GM19397 (cell line): ENCODE results near the gene HSPA12A.

Experiments used
- ATAC-seq: cut with Tn5 transposase; IDR thresholded peaks from one replicate; pipeline ENCODE4 v1.9.1; 2021; ENCODE audit warnings: mild to moderate bottlenecking, moderate library complexity; ENCODE audit not compliant: unreplicated experiment

Gene HSPA12A

DNA sequence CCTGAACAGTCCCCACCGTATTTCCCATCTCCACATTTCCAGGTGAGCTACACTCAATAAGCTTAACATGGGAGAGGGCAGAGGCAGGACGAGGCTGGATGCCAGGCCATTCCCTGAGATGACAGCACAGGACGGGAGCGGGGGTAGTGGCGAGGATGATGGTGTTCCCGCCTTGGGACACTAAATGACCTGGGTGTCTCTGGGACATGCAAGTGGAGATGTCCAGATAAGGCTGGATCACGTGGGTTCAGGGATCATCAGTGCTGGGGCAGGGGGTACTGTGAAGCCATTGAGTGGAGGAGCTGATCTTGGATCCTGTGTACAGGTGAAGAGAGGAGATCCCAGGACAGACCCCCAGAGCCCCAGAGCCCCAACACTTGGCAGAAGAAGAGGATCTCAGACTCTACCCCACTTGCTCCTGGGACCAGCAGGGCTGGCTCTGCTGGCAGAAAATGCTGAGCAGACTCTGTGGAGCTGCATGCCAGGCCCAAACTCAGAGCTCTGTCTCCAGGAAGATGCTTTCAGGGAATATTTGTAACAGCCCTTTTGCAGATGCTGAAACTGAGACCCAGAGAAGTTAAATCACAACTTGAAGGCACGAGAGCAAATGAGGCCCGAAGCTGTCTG is 29.7 kb upstream of the HSPA12A start:
- ATAC-seq: no peak

- no peak for ATAC-seq
Observed at GRCh38 chr10:116771101-116771958, 29.0 kb upstream of the HSPA12A start.

GRCh38 chr10:116770281-116770680 is 27.9 kb upstream of the HSPA12A start:
- ATAC-seq: no peak

DNA sequence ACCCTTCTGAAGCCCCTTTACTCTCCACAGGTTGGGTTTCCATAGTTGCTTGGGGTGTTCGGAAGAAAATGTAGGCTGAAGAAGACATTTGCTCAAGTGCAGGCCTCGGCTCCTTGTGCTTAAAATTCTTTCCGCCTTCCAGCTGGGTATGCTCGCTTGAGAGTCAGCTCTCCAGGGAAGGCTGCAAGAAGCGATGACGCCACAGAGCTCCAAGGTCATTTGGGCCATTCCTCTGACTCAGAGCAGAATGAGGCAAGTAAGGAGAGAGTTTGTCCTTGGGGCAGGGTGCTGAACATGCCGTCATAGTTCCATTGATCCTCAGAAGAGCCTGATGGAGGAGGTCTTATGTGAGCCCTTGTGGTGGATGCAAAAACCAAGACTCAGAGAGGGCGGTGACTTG is 27.4 kb upstream of the HSPA12A start:
- ATAC-seq: no peak

DNA sequence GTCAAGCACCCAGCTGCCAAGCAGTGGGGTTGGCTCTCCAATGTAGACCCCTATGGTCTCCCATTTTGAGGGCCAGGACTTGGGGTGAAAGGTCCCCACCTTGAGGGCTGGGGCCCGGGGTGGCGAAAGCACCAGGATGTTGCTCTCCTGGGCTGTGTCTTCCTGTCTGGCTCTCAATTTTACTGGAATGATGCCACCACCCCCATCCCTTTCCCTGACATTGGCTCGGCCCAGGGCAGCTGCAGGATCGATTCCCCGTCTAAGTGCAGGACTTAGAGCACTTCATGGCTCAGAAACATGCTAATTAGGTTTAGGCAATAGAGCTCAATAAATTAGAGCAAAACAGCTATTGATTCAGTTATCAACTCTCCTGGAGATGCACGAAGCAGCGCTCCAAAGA is 27.0 kb upstream of the HSPA12A start:
- no peak for ATAC-seq

DNA sequence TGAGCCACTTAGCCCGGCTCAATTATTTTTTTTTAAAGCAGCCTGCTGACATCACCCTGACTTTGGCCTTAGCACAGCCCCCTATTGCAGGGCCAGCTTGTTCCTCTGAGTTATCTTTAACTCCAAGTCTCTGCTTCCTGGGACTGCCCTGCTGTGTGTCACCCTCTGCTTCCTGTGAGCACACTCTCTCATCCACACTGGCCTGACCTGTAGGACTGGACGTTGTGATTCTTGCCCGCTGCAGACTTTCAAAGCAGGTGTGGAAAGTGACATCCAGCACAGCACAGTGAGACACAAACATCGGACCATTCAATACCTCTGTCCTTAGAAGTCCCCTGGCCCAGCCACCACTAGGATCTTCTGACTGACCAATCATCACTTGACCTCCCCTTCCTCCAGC is 26.4 kb upstream of the HSPA12A start:
- ATAC-seq: no peak

GRCh38 chr10:116766837-116767634 is 24.7 kb upstream of the HSPA12A start:
- no peak for ATAC-seq

DNA sequence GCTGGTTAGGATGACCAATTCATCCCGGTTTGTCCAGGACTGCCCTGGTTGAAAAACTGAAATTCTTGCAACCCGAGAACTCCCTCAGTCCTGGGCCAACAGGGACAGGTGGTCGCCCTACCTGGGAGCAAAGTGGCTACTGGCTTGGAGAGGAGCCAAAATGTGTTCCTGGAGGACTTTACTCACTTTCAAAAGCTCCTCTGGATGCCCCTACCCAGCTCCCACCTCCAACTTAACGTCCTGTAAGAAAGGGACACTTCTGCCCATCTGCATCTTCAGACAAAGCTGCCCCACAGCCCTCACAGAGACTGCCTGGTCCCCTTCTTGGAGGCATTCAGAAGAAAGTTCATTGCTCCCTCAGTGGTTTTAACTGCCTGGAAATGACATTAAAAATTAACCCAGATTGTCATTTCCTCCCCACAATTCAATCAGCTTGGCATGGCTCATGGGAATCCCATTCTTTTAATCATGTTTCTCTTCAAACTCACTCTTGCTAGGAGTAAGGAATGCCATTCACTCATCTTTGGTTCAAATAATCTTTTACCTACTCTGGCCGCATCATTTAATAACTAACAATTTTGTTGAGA is 24.0 kb upstream of the HSPA12A start:
- no peak for ATAC-seq

GRCh38 chr10:116765648-116766081 is 23.3 kb upstream of the HSPA12A start:
- ATAC-seq: no peak

GRCh38 chr10:116764979-116765378 is 22.6 kb upstream of the HSPA12A start:
- ATAC-seq: no peak

DNA sequence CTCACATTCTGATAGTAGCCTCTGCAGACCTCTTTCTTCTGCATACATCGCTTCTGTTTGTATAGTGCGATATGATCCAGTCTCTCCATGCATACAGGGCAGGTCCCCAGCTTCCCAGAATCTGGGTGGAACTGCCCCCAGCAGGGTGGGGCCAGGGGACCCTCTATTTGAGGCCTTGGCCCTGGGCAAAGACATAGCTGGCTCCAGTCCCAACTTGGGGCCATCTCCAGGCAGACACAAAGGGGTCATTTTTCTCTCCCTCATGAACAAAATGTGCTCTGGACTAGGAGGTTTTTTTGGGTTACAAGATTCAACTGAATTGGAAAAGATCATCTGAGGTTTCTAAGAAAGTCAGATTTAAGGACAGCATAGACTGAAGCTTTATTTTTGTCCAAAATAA is 21.1 kb upstream of the HSPA12A start:
- ATAC-seq: no peak

GRCh38 chr10:116761883-116762282 is 19.5 kb upstream of the HSPA12A start:
- ATAC-seq: no peak

DNA sequence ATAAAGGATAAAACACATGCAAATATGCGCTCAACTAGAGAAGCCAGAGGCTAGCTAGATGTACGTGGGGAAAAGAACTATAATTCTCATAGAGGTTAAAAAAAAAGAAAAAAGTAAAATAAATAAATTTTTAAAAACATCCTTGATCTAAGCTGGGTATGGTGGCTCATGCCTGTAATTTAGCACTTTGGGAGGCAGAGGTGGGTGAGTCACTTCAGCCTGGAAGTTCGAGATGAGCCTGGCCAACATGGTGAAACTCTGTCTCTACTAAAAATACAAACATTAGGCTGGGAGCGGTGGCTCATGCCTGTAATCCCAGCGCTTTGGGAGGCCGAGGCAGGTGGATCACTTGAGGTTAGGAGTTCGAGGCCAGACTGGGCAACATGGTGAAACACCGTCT is 18.6 kb upstream of the HSPA12A start:
- no peak for ATAC-seq

DNA sequence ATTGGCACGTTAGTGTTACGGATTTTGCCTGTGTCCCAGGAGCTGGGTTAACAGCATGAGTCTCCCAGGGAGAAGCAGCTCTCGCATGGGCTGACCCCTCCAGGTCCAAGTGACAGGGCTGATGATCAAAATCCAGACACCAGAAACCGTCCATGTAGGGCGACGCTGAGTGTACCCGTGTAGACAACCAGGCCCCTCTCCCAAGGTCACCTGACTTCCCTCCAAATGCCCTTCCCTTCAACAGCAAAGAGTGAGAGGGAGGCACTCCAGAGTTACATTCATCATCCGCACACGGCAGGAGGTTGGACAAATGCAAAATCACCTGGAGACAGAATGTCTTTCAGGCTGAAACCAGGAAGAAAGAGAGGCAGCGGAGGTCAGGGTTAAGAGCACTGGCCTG is 14.9 kb upstream of the HSPA12A start:
- ATAC-seq: no peak

- no peak for ATAC-seq
Observed at GRCh38 chr10:116756277-116756676, 13.9 kb upstream of the HSPA12A start.

DNA sequence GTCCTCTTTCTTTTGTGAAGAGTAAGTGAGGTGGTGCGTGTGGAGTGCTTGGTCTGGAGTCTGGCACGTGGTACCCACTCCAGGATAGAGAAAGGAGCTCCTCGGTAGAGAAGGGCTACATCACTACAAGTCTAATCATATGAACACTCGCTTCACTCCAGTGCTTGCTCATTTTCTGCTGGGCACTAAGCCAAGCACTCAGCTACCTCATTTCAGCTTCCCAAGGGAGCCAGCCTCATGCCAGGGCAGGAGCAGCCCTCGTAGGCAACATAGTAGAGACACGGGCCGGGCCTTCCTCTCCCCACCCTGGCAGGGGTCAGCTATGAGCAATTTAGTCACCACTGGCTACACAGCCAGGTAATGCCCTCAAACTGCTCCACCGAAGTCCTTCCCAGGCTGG is 11.4 kb upstream of the HSPA12A start:
- no peak for ATAC-seq

DNA sequence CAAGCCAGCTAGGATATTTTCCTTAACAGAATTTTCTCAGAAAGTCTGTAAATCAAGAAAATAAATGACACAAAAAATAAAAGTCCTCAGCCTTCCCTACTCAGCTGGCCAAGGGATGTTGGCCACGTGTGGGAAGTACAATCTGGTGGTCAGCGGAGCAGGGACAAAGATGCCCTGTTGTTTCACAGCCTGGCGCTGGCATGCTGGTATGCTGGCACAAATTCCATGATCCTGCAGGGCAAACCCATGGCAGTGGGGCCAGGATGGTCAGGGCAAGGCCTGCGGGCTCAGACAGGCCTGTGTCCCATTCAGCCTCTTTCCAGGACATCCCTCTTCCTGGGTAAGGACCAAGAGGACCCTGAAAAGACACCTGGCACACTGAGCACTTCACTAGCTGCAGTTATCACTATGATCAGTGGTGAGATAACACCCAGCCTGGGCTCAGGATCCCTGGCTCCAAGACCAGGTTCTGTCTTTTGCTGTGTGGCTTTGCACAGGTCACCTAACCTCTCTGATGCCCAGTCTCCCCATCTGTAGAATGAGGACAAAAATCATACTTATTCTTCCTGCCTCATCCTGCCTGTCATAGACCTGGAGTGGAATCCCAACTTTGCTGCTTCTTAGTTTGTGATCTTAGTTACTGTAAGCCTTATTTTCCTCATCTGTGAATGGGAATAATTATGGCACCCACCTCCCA is 10.8 kb upstream of the HSPA12A start:
- ATAC-seq: no peak

DNA sequence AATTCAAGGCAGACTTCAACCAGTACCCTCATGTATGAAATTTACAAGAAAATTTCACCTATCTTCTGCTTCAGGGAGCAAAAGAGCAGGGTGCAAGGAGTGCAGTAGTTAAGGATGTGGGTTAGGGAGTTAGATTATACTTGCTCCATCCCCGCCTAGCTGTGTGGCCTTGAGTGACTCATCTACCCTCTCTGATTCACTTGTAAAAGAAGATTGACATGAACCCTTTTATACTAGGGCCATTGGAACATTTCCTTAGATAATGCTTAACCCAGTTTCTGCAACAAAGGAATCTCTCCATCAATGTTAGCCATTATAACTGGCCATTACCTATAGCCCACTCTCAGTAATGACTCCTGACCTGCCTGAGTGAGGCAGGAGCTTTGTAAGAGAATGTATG is 10.2 kb upstream of the HSPA12A start:
- no peak for ATAC-seq

DNA sequence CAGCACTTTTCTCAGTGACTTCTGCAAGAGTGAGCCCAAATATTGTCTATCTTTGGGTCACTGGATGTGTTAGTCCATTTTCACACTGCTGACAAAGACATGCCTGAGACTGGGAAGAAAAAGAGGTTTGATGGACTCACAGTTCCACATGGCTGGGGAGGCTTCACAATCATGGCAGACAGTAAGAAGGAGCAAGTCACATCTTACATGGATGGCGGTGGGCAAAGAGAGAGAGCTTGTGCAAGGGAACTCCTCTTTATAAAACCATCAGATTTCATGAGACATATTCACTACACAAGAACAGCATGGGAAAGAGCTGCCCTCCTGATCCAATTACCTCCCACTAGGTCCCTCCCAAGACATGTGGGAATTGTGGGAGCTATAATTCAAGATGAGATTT is 6.1 kb upstream of the HSPA12A start:
- ATAC-seq: no peak

GRCh38 chr10:116748041-116748440 is 5.7 kb upstream of the HSPA12A start:
- no peak for ATAC-seq

- no peak for ATAC-seq
Observed at GRCh38 chr10:116747325-116747724, 5.0 kb upstream of the HSPA12A start.
